Gastrocnemius medialis (tissue), 4 donors: Measurements from ENCODE around the gene PPIA. TPM values are rescaled to one million over a fixed set of nuclear protein-coding genes. Genes with fewer than 3 reads are reported as not detected.

ENCODE experiments used
- ATAC-seq, 2 donors: fragments of 150-250 bp; one replicate each; pipeline ENCODE4 v1.9.1; 2016
- DNase-seq, 2 donors: peaks; one replicate each; pipeline ENCODE4 v3.0.0-alpha.2; 2019
- H3K27ac ChIP-seq, 4 donors: fragments of 200-600 bp; sonication (generic); 1 replicate in 1 of 4; 2 replicates in 3 of 4; pipeline ENCODE4 v1.5.1; 2016 to 2018; ENCODE audit warnings: mild to moderate bottlenecking in 2 of 4, moderate library complexity in 1 of 4
- H3K27me3 ChIP-seq, 3 donors: fragments of 200-600 bp; sonication (generic) in 2 of 3; 1 replicate in 1 of 3; 2 replicates in 2 of 3; pipeline versions ENCODE4 v1.5.1 to v1.6.0; 2016 to 2019; ENCODE audit warnings: mild to moderate bottlenecking in 1 of 3, moderate library complexity in 1 of 3
- H3K36me3 ChIP-seq, 2 donors: fragments of 200-600 bp; sonication (generic) in 1 of 2; one replicate each; pipeline ENCODE4 v1.5.1; 2017 to 2018
- H3K4me1 ChIP-seq, 2 donors: fragments of 200-600 bp; sonication (generic) in 1 of 2; one replicate each; pipeline ENCODE4 v1.5.1; 2016 to 2017; ENCODE audit warnings: mild to moderate bottlenecking in 2 of 2
- H3K4me3 ChIP-seq, 4 donors: fragments of 200-600 bp; sonication (generic) in 3 of 4; 1 replicate in 1 of 4; 2 replicates in 3 of 4; pipeline ENCODE4 v1.5.1; 2016 to 2019; ENCODE audit warnings: mild to moderate bottlenecking in 2 of 4
- H3K9me3 ChIP-seq, 3 donors: fragments of 200-600 bp; sonication (generic) in 2 of 3; 1 replicate in 1 of 3; 2 replicates in 2 of 3; pipeline ENCODE4 v1.5.1; 2016 to 2019
- POLR2A ChIP-seq, 2 donors: fragments of 450-650 bp; IDR thresholded peaks; one replicate each; pipeline ENCODE4 v1.6.1; 2017; ENCODE audit warnings: antibody characterized with exemption in 2 of 2, mild to moderate bottlenecking in 2 of 2, moderate library complexity in 2 of 2
- in situ Hi-C, 4 donors: fragments of 200-750 bp; cut with MboI; loops; one replicate each; pipeline versions ENCODE4 v1.15.0 to v1.8.0; 2017; ENCODE audit warnings: low sequenced_read_pairs in 4 of 4
- intact Hi-C: fragments of 100-400 bp; cut with DNase I; formaldehyde crosslinking; loops from one replicate; pipeline ENCODE4 v1.15.1; 2023; ENCODE audit warnings: low total_unique reads
- total RNA-seq, 4 donors: library from RNA; depleted of rRNA; stranded (reverse); fragments of >200 nt; gene quantifications; one replicate each; pipeline versions ENCODE4 v1.1.0 to v1.2.3, GENCODE V29; 2016
- TF ChIP-seq, protein P1 (sequence below), 5 experiments: fragments of 450-650 bp in 3 of 5; fragments of 200-600 bp in 2 of 5; sonication (generic) in 2 of 5; IDR thresholded peaks in 4 of 5; conservative IDR thresholded peaks in 1 of 5; 1 replicate in 4 of 5; 2 replicates in 1 of 5; pipeline ENCODE4 v1.5.1; 2016 to 2019; ENCODE audit warnings: antibody characterized with exemption in 5 of 5, mild to moderate bottlenecking in 3 of 5, moderate library complexity in 3 of 5

PPIA gene
- total RNA-seq, 4 donors from 2014 or later, result 487 to 1,236 (median 715) TPM

DNA sequence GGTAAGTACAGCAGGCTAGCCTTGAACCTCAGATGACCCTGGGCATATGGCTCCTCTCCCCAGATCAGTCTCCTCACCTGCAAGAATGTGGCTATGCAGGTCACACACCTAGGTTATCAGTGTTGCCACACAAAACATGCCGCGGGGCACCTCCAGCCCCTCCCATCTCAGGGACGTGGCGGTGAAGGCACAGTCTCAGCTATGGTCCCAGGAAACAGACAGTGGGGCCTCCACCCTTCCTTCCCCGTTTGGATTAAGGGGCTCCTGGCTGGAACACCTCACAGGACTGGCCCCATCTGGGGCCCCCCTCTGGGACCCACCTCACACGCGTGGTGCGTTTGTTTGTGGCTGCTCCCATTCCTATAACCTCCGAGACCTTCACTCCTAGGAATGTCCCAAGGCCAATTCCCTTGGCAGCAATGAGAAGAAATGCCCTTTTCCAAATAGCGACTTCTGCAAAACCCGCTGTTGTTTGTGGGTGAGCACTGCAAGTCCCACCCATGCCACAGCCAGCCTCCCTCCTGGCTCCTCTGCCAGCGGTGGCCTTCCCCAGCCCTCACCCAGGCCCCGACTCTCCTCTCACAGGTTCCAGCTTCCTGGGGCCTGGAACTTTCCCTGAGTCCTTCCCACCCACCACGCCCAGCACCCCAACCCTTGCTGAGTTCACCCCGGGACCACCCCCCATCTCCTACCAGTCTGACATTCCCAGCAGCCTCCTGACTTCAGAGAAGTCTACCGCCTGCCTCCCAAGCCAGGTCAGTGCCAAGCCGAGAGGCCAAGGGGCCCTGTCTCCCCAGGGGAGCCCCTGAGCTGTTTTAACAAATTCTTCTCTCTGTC, 30.7 kb upstream of the PPIA start:
- TF ChIP-seq POLR2A (IDR thresholded peaks at IDR 0.05), result no peak
- TF ChIP-seq, protein P1, sequence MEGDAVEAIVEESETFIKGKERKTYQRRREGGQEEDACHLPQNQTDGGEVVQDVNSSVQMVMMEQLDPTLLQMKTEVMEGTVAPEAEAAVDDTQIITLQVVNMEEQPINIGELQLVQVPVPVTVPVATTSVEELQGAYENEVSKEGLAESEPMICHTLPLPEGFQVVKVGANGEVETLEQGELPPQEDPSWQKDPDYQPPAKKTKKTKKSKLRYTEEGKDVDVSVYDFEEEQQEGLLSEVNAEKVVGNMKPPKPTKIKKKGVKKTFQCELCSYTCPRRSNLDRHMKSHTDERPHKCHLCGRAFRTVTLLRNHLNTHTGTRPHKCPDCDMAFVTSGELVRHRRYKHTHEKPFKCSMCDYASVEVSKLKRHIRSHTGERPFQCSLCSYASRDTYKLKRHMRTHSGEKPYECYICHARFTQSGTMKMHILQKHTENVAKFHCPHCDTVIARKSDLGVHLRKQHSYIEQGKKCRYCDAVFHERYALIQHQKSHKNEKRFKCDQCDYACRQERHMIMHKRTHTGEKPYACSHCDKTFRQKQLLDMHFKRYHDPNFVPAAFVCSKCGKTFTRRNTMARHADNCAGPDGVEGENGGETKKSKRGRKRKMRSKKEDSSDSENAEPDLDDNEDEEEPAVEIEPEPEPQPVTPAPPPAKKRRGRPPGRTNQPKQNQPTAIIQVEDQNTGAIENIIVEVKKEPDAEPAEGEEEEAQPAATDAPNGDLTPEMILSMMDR (IDR thresholded peaks at IDR 0.05 in 4 of 5, conservative IDR thresholded peaks at IDR 0.05 in 1 of 5), result no peak
- no peaks in the 10 kb centered on the region for H3K9me3 ChIP-seq
- no peak overlapping the region for H3K4me3 ChIP-seq
- intact Hi-C loops, result no loop called here
- peaks cover 37 to 45% of the 10 kb centered on the region in 2 donors for H3K4me1 ChIP-seq
- no peaks in the 10 kb centered on the region for H3K27me3 ChIP-seq
- H3K36me3 ChIP-seq, result peaks cover 0 to 67% of the 10 kb centered on the region in 2 donors
- in situ Hi-C loops, result loop anchor here in 1 of 4 donors (25.0 kb wide), 1 partner anchor 178 kb away; the partner anchor contains the start of gene TMED4
- H3K27ac ChIP-seq, result peak overlapping the region in 1 of 4 donors; percentile 80
- ATAC-seq, result no peak
- no peak for DNase-seq

DNA sequence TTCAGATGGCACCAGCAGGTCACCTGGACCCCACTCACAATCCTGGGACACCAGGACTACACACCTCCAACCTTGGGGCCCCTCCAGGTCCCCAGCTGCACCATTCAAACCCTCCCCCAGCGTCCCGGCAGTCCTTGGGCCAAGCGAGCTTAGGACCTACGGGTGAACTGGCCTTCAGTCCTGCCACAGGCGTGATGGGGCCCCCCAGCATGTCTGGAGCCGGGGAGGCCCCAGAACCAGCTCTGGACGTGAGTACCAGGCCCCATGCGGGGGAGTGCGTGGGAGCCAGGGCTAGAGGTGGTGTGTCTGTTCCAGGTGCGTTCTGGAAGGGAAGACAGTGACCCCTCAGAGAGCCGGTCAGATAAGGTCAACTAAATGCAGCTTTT, 30.1 kb upstream of the PPIA start:
- DNase-seq (no peak), ATAC-seq (no peak)
- H3K4me1 ChIP-seq, result peaks cover 37 to 45% of the 10 kb centered on the region in 2 donors
- peak overlapping the region in 2 of 4 donors; percentile 79 to 80 for H3K27ac ChIP-seq
- no peaks in the 10 kb centered on the region for H3K9me3 ChIP-seq
- no peak overlapping the region for H3K4me3 ChIP-seq
- H3K36me3 ChIP-seq, result peaks cover 0 to 61% of the 10 kb centered on the region in 2 donors
- no peaks in the 10 kb centered on the region for H3K27me3 ChIP-seq
- in situ Hi-C loops, result loop anchor here in 1 of 4 donors (25.0 kb wide), 1 partner anchor 179 kb away; the partner anchor contains the start of gene TMED4
- TF ChIP-seq POLR2A (IDR thresholded peaks at IDR 0.05), result no peak
- TF ChIP-seq, protein P1 (IDR thresholded peaks at IDR 0.05 in 4 of 5, conservative IDR thresholded peaks at IDR 0.05 in 1 of 5), result no peak
- intact Hi-C loops, result no loop called here

DNA sequence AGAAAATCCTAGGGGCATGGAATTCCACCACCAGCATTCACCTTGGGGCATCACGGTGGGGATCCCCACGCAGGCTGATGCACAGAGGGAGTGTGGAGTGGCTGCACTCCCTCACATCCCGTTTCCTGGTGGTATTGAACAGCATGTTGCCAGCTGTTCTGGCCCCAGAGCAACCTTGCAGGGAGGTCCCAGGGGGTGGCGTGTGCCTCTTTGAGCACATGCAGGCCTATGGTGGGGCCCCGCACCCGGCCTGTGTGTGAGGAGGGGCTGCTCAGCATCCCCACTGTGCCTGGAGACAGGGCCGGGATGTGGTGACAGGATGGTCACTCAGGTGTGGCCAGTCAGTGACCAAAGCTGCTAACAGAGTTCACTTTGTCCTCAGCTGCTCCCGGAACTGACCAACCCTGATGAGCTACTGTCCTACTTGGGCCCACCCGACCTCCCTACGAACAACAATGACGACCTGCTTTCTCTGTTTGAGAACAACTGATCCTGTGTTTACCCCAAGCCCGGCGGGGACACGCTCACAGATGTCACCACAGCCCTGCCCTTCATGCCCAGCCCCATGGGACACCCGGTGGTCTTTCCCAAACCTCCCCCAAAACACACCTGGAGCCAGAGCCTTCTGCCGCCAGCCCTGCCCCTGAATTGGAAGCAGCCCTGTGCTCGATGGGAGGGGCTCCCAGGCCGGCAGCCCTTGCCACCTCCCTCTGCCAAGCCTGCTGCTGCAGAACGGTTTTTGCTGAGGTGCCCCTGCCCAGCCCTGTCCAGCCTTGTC, 29.2 kb upstream of the PPIA start:
- no peaks in the 10 kb centered on the region for H3K9me3 ChIP-seq
- in situ Hi-C loops, result loop anchor here in 1 of 4 donors (25.0 kb wide), 1 partner anchor 180 kb away; the partner anchor contains the start of gene TMED4
- H3K36me3 ChIP-seq, result peaks cover 0 to 54% of the 10 kb centered on the region in 2 donors
- intact Hi-C loops, result no loop called here
- H3K4me3 ChIP-seq, result no peak overlapping the region
- H3K27me3 ChIP-seq, result no peaks in the 10 kb centered on the region
- DNase-seq, result no peak
- H3K27ac ChIP-seq, result peak overlapping the region; percentile 74 to 80 (median 79)
- TF ChIP-seq POLR2A (IDR thresholded peaks at IDR 0.05), result no peak
- TF ChIP-seq, protein P1 (IDR thresholded peaks at IDR 0.05 in 4 of 5, conservative IDR thresholded peaks at IDR 0.05 in 1 of 5), result no peak
- peaks cover 37 to 40% of the 10 kb centered on the region in 2 donors for H3K4me1 ChIP-seq
- ATAC-seq, result peak in 1 of 2 donors; percentile 4

DNA sequence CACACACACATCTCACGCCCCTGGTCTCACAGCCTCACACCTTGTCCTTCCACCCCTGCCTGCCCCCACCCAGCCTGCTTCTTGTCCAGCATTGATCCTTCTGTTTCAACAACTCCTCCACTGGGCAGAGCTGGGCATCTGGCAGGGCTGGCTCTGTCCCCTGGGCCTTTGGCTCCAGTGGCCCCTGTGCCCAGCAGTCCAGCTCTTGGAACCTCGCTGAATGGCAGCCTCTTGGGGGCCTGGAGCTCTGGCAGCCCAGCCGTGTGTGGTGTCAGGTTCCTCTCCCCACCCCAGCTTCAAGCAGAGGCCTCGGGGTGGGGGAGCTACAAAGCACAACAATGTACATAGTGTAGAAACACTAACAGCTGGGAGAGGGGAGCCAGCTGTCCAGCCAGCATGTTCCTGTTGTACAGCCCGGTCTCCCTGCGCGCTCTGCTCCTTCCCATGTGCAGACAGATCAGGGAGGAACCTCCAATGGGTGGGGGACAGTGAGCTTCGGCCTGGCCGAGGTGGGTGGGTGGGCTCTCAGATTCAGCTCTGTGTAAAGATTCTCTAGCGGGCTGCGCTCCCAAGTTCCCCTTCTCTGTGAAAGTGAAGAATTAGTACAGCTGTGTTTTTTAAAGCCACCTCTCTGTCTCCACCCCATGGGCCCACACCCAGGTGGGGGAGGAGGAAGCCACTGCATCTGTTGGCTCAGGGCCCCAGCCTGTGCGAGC, 28.4 kb upstream of the PPIA start:
- intact Hi-C loops (no loop called here), in situ Hi-C loops (loop anchor here in 1 of 4 donors (25.0 kb wide), 1 partner anchor 181 kb away; the partner anchor contains the start of gene TMED4)
- ATAC-seq (peak; percentile 34 to 57), DNase-seq (peak in 1 of 2 donors; percentile 71)
- H3K27me3 ChIP-seq, result no peaks in the 10 kb centered on the region
- peaks cover 37 to 40% of the 10 kb centered on the region in 2 donors for H3K4me1 ChIP-seq
- H3K9me3 ChIP-seq, result no peaks in the 10 kb centered on the region
- peak overlapping the region in 2 of 4 donors; percentile 0 to 5 for H3K4me3 ChIP-seq
- H3K27ac ChIP-seq, result peak overlapping the region; percentile 74 to 80 (median 79)
- peaks cover 0 to 47% of the 10 kb centered on the region in 2 donors for H3K36me3 ChIP-seq
- no peak for TF ChIP-seq POLR2A (IDR thresholded peaks at IDR 0.05)
- TF ChIP-seq, protein P1 (IDR thresholded peaks at IDR 0.05 in 4 of 5, conservative IDR thresholded peaks at IDR 0.05 in 1 of 5), result no peak
